Ascending aorta (tissue), 2 donors: ENCODE measurements around the gene BAIAP2L1. TPM values are rescaled to one million over a fixed set of nuclear protein-coding genes. Genes with fewer than 3 reads are reported as not detected.
A peak's percentile ranks its signal among the peaks of the same experiment; 100 is the strongest.
"Not testable (repeated sequence)": the region's sequence is repeated elsewhere in the genome, so short reads cannot be mapped to it uniquely, and the experiment has no call there.

ENCODE experiments used
- DNase-seq, 2 donors: peaks; one replicate each; pipeline ENCODE4 v3.0.0-alpha.2; 2019; ENCODE audit warnings: low spot score in 2 of 2
- H3K27ac ChIP-seq, 2 donors: fragments of 200-600 bp; sonication (generic); one replicate each; pipeline ENCODE4 v1.5.1; 2016 to 2017; ENCODE audit warnings: mild to moderate bottlenecking in 1 of 2
- H3K27me3 ChIP-seq: fragments of 200-600 bp; sonication (generic); one replicate; pipeline ENCODE4 v1.5.1; 2017
- H3K36me3 ChIP-seq, 2 donors: fragments of 200-600 bp; sonication (generic); one replicate each; pipeline ENCODE4 v1.5.1; 2016
- H3K4me1 ChIP-seq, 2 donors: fragments of 200-600 bp; sonication (generic); one replicate each; pipeline ENCODE4 v1.5.1; 2016 to 2017; ENCODE audit warnings: mild to moderate bottlenecking in 1 of 2
- H3K4me3 ChIP-seq, 2 donors: fragments of 200-600 bp; sonication (generic); one replicate each; pipeline ENCODE4 v1.5.1; 2016 to 2017; ENCODE audit warnings: mild to moderate bottlenecking in 1 of 2
- H3K9me3 ChIP-seq, 2 donors: fragments of 200-600 bp; sonication (generic); one replicate each; pipeline ENCODE4 v1.5.1; 2016
- CTCF ChIP-seq, 3 experiments: fragments of 200-600 bp in 2 of 3; fragments of 450-650 bp in 1 of 3; sonication (generic) in 2 of 3; IDR thresholded peaks; one replicate each; pipeline ENCODE4 v1.5.1; 2016 to 2019; ENCODE audit warnings: antibody characterized with exemption in 3 of 3, mild to moderate bottlenecking in 1 of 3, moderate library complexity in 1 of 3
- intact Hi-C: fragments of 100-400 bp; cut with DNase I; formaldehyde crosslinking; loops from one replicate; pipeline ENCODE4 v1.15.1; 2023
- total RNA-seq: library from RNA; depleted of rRNA; stranded (reverse); fragments of >200 nt; gene quantifications from one replicate; pipeline ENCODE4 v1.1.0, GENCODE V29; 2016

Gene BAIAP2L1
- total RNA-seq, 1 donor from 2014 or later = 2.8 TPM

DNA sequence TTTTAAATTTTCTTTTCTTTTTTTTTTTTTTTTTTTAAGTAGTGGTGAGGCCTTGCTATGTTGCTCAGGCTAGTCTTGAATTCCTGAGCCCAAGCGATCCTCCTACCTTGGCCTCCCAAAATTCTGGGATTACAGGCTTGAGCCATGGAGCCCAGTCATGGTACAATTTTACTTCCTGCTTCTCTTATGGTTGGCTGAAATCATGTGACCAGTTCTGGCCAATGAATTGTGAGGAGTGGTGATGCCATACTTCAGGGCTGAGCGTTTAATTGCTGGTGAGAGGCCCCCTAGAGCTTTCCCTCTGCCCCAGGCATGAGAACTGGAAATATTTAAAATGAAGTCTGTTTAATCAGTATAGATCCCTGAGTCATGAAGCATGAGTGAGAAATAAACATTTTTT is 22.2 kb upstream of the BAIAP2L1 start:
- TF ChIP-seq CTCF (IDR thresholded peaks at IDR 0.05) = no peak
- H3K4me3 ChIP-seq = no peak overlapping the region
- H3K36me3 ChIP-seq = no peaks in the 10 kb centered on the region
- no peak overlapping the region for H3K27ac ChIP-seq
- intact Hi-C loops = no loop called here
- peaks cover 0 to 3% of the 10 kb centered on the region in 2 donors for H3K4me1 ChIP-seq
- H3K9me3 ChIP-seq = no peaks in the 10 kb centered on the region
- no peaks in the 10 kb centered on the region for H3K27me3 ChIP-seq
- no peak for DNase-seq

- intact Hi-C loops = no loop called here
- no peaks in the 10 kb centered on the region for H3K9me3 ChIP-seq
- TF ChIP-seq CTCF (IDR thresholded peaks at IDR 0.05) = peak; percentile 27 to 76 (median 58)
Measured at GRCh38 chr7:98420966-98421612, 20.2 kb upstream of the BAIAP2L1 start.

DNA sequence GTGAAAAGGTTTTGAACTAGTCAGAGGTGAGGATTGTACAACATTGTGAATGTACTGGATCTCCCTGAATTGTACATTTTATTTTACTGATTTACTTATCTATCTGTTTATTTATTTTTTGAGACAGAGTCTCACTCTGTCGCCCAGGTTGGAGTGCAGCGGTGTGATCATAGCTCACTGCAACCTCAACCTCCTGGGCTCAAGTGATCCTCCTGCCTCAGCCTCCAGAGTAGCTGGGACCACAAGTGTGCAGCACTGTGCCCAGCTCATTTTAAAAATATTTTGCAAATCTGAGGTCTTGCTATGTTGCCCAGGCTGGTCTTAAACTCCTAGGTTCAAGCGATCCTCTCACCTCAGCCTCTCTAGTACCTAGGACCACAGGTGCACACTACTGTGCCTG is 19.1 kb upstream of the BAIAP2L1 start:
- H3K27me3 ChIP-seq, H3K4me3 ChIP-seq, H3K36me3 ChIP-seq, H3K9me3 ChIP-seq, intact Hi-C loops, H3K27ac ChIP-seq, H3K4me1 ChIP-seq, DNase-seq: not testable (repeated sequence)

More at GRCh38 chr7:98420966-98421612, 20.2 kb upstream of the BAIAP2L1 start:
- Histone ChIP-seq H3K36me3 (no peaks in the 10 kb centered on the region), H3K4me3 (no peak overlapping the region), H3K27ac (no peak overlapping the region), H3K4me1 (peaks cover 0 to 3% of the 10 kb centered on the region in 2 donors), H3K27me3 (no peaks in the 10 kb centered on the region)
- DNase-seq = no peak

DNA sequence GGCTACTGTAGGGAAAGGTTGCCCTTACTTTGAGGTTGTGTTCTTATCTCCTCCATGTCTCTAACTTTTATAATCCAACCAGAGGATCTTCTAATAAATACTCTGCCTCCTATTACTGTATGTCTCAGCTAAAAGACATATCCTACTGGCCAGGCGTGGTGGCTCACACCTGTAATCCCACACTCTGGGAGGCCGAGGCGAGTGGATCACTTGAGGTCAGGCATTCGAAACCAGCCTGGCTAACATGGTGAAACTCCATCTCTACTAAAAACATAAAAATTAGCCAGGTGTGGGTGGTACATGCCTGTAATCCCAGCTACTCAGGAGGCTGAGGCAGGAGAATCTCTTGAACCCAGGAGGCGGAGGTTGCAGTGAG is 18.4 kb upstream of the BAIAP2L1 start:
- H3K9me3 ChIP-seq, H3K27ac ChIP-seq, H3K27me3 ChIP-seq, intact Hi-C loops, DNase-seq, H3K4me3 ChIP-seq, H3K4me1 ChIP-seq, H3K36me3 ChIP-seq: not testable (repeated sequence)

GRCh38 chr7:98418636-98419315 is 17.9 kb upstream of the BAIAP2L1 start:
- peak; percentile 24 to 76 for DNase-seq
- Histone ChIP-seq H3K4me1 (peaks cover 0 to 3% of the 10 kb centered on the region in 2 donors), H3K36me3 (no peaks in the 10 kb centered on the region), H3K4me3 (no peak overlapping the region), H3K27me3 (no peaks in the 10 kb centered on the region), H3K9me3 (no peaks in the 10 kb centered on the region), H3K27ac (no peak overlapping the region)
- intact Hi-C loops = no loop called here
- TF ChIP-seq CTCF (IDR thresholded peaks at IDR 0.05) = no peak

GRCh38 chr7:98418271-98418635 is 17.4 kb upstream of the BAIAP2L1 start:
- H3K36me3 ChIP-seq = no peaks in the 10 kb centered on the region
- H3K27ac ChIP-seq = no peak overlapping the region
- no peak for DNase-seq
- H3K4me3 ChIP-seq = no peak overlapping the region
- intact Hi-C loops = no loop called here
- H3K4me1 ChIP-seq = peaks cover 0 to 3% of the 10 kb centered on the region in 2 donors
- H3K9me3 ChIP-seq = no peaks in the 10 kb centered on the region
- H3K27me3 ChIP-seq = no peaks in the 10 kb centered on the region
- no peak for TF ChIP-seq CTCF (IDR thresholded peaks at IDR 0.05)

- H3K4me3 ChIP-seq, H3K9me3 ChIP-seq, intact Hi-C loops, H3K4me1 ChIP-seq, H3K27ac ChIP-seq, H3K27me3 ChIP-seq, DNase-seq, H3K36me3 ChIP-seq: not testable (repeated sequence)
Measured at GRCh38 chr7:98417604-98418270, 16.8 kb upstream of the BAIAP2L1 start.
